Fibroblast of lung (primary cell): Measurements from ENCODE around the gene EHMT1. TPM values are rescaled to one million over a fixed set of nuclear protein-coding genes. Genes with fewer than 3 reads are reported as not detected.

Source experiments
- DNase-seq, 2 donors: peaks; one replicate each; pipeline versions ENCODE4 v3.0.0 to v3.0.0-alpha.2; 2010; ENCODE audit warnings: low read depth in 2 of 2
- H2AFZ ChIP-seq: 2 replicates; pipeline ENCODE4 v1.5.1; 2012; ENCODE audit warnings: low read length, control low read depth, inconsistent platforms
- H3K27ac ChIP-seq: 2 replicates; pipeline ENCODE4 v1.5.1; 2011; ENCODE audit warnings: low read length, control low read depth; ENCODE audit not compliant: insufficient read depth
- H3K27me3 ChIP-seq: 2 replicates; pipeline ENCODE4 v1.5.1; 2011; ENCODE audit warnings: mild to moderate bottlenecking, low read length; ENCODE audit not compliant: control insufficient read depth, insufficient read depth
- H3K36me3 ChIP-seq: 2 replicates; pipeline ENCODE4 v1.5.1; 2011; ENCODE audit warnings: low read length; ENCODE audit not compliant: control insufficient read depth, insufficient read depth
- H3K4me1 ChIP-seq: 2 replicates; pipeline ENCODE4 v1.5.1; 2011; ENCODE audit warnings: low read length; ENCODE audit not compliant: control insufficient read depth, insufficient read depth; ENCODE audit errors: extremely low read depth
- H3K4me2 ChIP-seq: 2 replicates; pipeline ENCODE4 v1.5.1; 2011; ENCODE audit warnings: low read length, control low read depth; ENCODE audit not compliant: insufficient read depth; ENCODE audit errors: extremely low read depth
- H3K4me3 ChIP-seq, 4 experiments: fragments of 200-600 bp in 1 of 4; sonication (generic) in 1 of 4; replicated peaks in 1 of 4; 2 replicates each; pipeline ENCODE4 v1.5.1; 2011 to 2016; ENCODE audit warnings: low read length in 4 of 4, low read depth in 3 of 4, mild to moderate bottlenecking in 3 of 4, control low read depth in 2 of 4, inconsistent platforms in 1 of 4, mixed read lengths in 1 of 4; ENCODE audit not compliant: insufficient read depth in 1 of 4; ENCODE audit errors: control extremely low read depth in 1 of 4
- H3K79me2 ChIP-seq: 2 replicates; pipeline ENCODE4 v1.5.1; 2012; ENCODE audit warnings: mild to moderate bottlenecking, low read length, inconsistent platforms; ENCODE audit not compliant: control insufficient read depth, insufficient read depth
- H3K9ac ChIP-seq: 2 replicates; pipeline ENCODE4 v1.5.1; 2011; ENCODE audit warnings: mild to moderate bottlenecking, low read length, control low read depth; ENCODE audit not compliant: insufficient read depth
- H3K9me3 ChIP-seq: 2 replicates; pipeline ENCODE4 v1.5.1; 2012; ENCODE audit warnings: low read depth, low read length; ENCODE audit not compliant: control insufficient read depth, insufficient read depth
- H4K20me1 ChIP-seq: 2 replicates; pipeline ENCODE4 v1.5.1; 2011; ENCODE audit warnings: low read length; ENCODE audit not compliant: control insufficient read depth, insufficient read depth; ENCODE audit errors: extremely low read depth
- CTCF ChIP-seq, 2 donors: IDR thresholded peaks in 1 of 2; conservative IDR thresholded peaks in 1 of 2; 1 replicate in 1 of 2; 2 replicates in 1 of 2; pipeline ENCODE4 v1.5.1; 2011 to 2012; ENCODE audit warnings: low read length in 2 of 2, control low read depth in 1 of 2, inconsistent platforms in 1 of 2, low read depth in 1 of 2, mild to moderate bottlenecking in 1 of 2
- EZH2 ChIP-seq: IDR thresholded peaks from 2 replicates; pipeline ENCODE4 v1.5.1; 2012; ENCODE audit warnings: low read length, control low read depth, mild to moderate bottlenecking; ENCODE audit errors: missing control alignments
- polyA plus RNA-seq, 2 donors: library from polyadenylated mRNA; depleted of rRNA in 1 of 2; stranded (reverse) in 1 of 2; unstranded in 1 of 2; fragments of >200 nt; gene quantifications; 2 replicates each; pipeline ENCODE4 v1.2.1, GENCODE V29; 2011 to 2012; ENCODE audit warnings: missing spikeins in 1 of 2
- total RNA-seq: library from RNA; depleted of rRNA; stranded (reverse); fragments of >200 nt; gene quantifications from 2 replicates; pipeline ENCODE4 v1.2.1, GENCODE V29; 2014

Gene EHMT1
- total and polyA plus RNA-seq, 2 donors (not counting 1 experiment from before 2014, with no cell fraction given): 22.4 to 48.6 TPM

- no peaks in the 10 kb centered on the region for H3K9me3 ChIP-seq
- H3K4me2 ChIP-seq: no peak overlapping the region
- H3K4me3 ChIP-seq: no peak overlapping the region
- peaks cover 25% of the 10 kb centered on the region for H3K36me3 ChIP-seq
- no peaks in the 10 kb centered on the region for H3K4me1 ChIP-seq
- DNase-seq: no peak
- no peak overlapping the region for H3K9ac ChIP-seq
- H3K27me3 ChIP-seq: no peaks in the 10 kb centered on the region
- H4K20me1 ChIP-seq: no peaks in the 10 kb centered on the region
- H3K79me2 ChIP-seq: no peaks in the 10 kb centered on the region
- no peak overlapping the region for H2AFZ ChIP-seq
- TF ChIP-seq EZH2: no peak
- no peak for TF ChIP-seq CTCF (conservative IDR thresholded peaks at IDR 0.05 in 1 of 2, IDR thresholded peaks at IDR 0.05 in 1 of 2; ENCODE audit: low read depth in 1 of 2, low read length in 2 of 2)
- no peak overlapping the region for H3K27ac ChIP-seq
Observed at GRCh38 chr9:137815256-137816255, 196.8 kb downstream of the EHMT1 start.

GRCh38 chr9:137816531-137817235, 197.9 kb downstream of the EHMT1 start:
- Histone ChIP-seq H3K27ac (no peak overlapping the region), H3K27me3 (no peaks in the 10 kb centered on the region), H3K36me3 (peaks cover 23% of the 10 kb centered on the region), H3K4me2 (no peak overlapping the region), H3K4me3 (no peak overlapping the region), H3K4me1 (no peaks in the 10 kb centered on the region), H4K20me1 (no peaks in the 10 kb centered on the region), H3K9ac (no peak overlapping the region), H2AFZ (no peak overlapping the region), H3K79me2 (no peaks in the 10 kb centered on the region), H3K9me3 (no peaks in the 10 kb centered on the region)
- TF ChIP-seq CTCF (conservative IDR thresholded peaks at IDR 0.05 in 1 of 2, IDR thresholded peaks at IDR 0.05 in 1 of 2; ENCODE audit: low read depth in 1 of 2, low read length in 2 of 2) (no peak), EZH2 (no peak)
- DNase-seq: no peak
